ACC112 (cell line): ENCODE results near the gene CHMP4A.

Experiments
- H2AFZ ChIP-seq: fragments of 200-600 bp; sonication (generic); one replicate; pipeline ENCODE4 v1.6.0; 2017; ENCODE audit warnings: antibody characterized with exemption, low read length; ENCODE audit not compliant: unreplicated experiment
- H3K27ac ChIP-seq: fragments of 200-600 bp; sonication (generic); 2 replicates; pipeline ENCODE4 v1.5.1; 2014; ENCODE audit warnings: low read depth, mild to moderate bottlenecking, antibody characterized with exemption, low read length, moderate library complexity
- H3K27me3 ChIP-seq: fragments of 200-600 bp; sonication (generic); 2 replicates; pipeline ENCODE4 v1.6.1; 2014; ENCODE audit warnings: mild to moderate bottlenecking, antibody characterized with exemption, low read length, moderate library complexity, mixed read lengths; ENCODE audit not compliant: insufficient read depth
- H3K36me3 ChIP-seq: fragments of 200-600 bp; sonication (generic); 2 replicates; pipeline ENCODE4 v1.6.1; 2016; ENCODE audit warnings: mild to moderate bottlenecking, antibody characterized with exemption, low read length, moderate library complexity, mixed read lengths; ENCODE audit not compliant: insufficient read depth
- H3K4me1 ChIP-seq: fragments of 200-600 bp; sonication (generic); one replicate; pipeline ENCODE4 v1.6.1; 2016; ENCODE audit warnings: low read length, mixed read lengths; ENCODE audit not compliant: insufficient read depth, unreplicated experiment, control insufficient read depth
- H3K4me3 ChIP-seq: fragments of 200-600 bp; sonication (generic); 2 replicates; pipeline ENCODE4 v1.5.1; 2014; ENCODE audit warnings: mild to moderate bottlenecking, low read depth, low read length
- H3K79me2 ChIP-seq: fragments of 200-600 bp; sonication (generic); one replicate; pipeline ENCODE4 v1.6.0; 2016; ENCODE audit warnings: low read length; ENCODE audit not compliant: control insufficient read depth, unreplicated experiment, insufficient read depth

Gene CHMP4A

GRCh38 chr14:24212924-24213865 lies at the start of gene CHMP4A:
Gene CHMP4A, minus strand, starts transcription at chr14:24213488. Its CDS starts 49 bp downstream, at chr14:24213439.
- Histone ChIP-seq H3K4me1 (peaks cover 10% of the 10 kb centered on the region), H3K79me2 (peaks cover 10% of the 10 kb centered on the region), H3K4me3 (peak within 1 kb of the TSS; percentile 93), H3K36me3 (peaks cover 11% of the 10 kb centered on the region), H2AFZ (peak within 1 kb of the TSS; percentile 75), H3K27ac (peak within 1 kb of the TSS; percentile 96), H3K27me3 (no peaks in the 10 kb centered on the region)

GRCh38 chr14:24261969-24262327 lies 48.7 kb upstream of the CHMP4A start:
- H3K4me3 ChIP-seq = no peak overlapping the region
- H3K36me3 ChIP-seq = no peaks in the 10 kb centered on the region
- H3K4me1 ChIP-seq = peaks cover 8% of the 10 kb centered on the region
- no peak overlapping the region for H2AFZ ChIP-seq
- H3K27ac ChIP-seq = no peak overlapping the region
- no peaks in the 10 kb centered on the region for H3K27me3 ChIP-seq
- no peaks in the 10 kb centered on the region for H3K79me2 ChIP-seq

- Histone ChIP-seq H3K27me3 (no peaks in the 10 kb centered on the region), H3K27ac (no peak overlapping the region), H3K4me3 (no peak overlapping the region), H3K79me2 (no peaks in the 10 kb centered on the region), H2AFZ (no peak overlapping the region), H3K36me3 (no peaks in the 10 kb centered on the region), H3K4me1 (peaks cover 8% of the 10 kb centered on the region)
Measured at GRCh38 chr14:24261256-24261968, 48.1 kb upstream of the CHMP4A start.

- no peaks in the 10 kb centered on the region for H3K36me3 ChIP-seq
- peaks cover 8% of the 10 kb centered on the region for H3K4me1 ChIP-seq
- H3K79me2 ChIP-seq = no peaks in the 10 kb centered on the region
- H3K27me3 ChIP-seq = no peaks in the 10 kb centered on the region
- no peak overlapping the region for H3K4me3 ChIP-seq
- no peak overlapping the region for H2AFZ ChIP-seq
- no peak overlapping the region for H3K27ac ChIP-seq
Measured at GRCh38 chr14:24260780-24261157, 47.5 kb upstream of the CHMP4A start.

GRCh38 chr14:24260026-24260779 lies 46.9 kb upstream of the CHMP4A start:
- Histone ChIP-seq H3K36me3 (no peaks in the 10 kb centered on the region), H3K79me2 (no peaks in the 10 kb centered on the region), H3K4me3 (no peak overlapping the region), H2AFZ (no peak overlapping the region), H3K27me3 (no peaks in the 10 kb centered on the region), H3K27ac (no peak overlapping the region), H3K4me1 (peaks cover 8% of the 10 kb centered on the region)

GRCh38 chr14:24259282-24260025 lies 46.2 kb upstream of the CHMP4A start:
- Histone ChIP-seq H3K79me2 (no peaks in the 10 kb centered on the region), H3K4me1 (peaks cover 8% of the 10 kb centered on the region), H3K27ac (no peak overlapping the region), H3K36me3 (no peaks in the 10 kb centered on the region), H3K27me3 (no peaks in the 10 kb centered on the region), H3K4me3 (no peak overlapping the region), H2AFZ (no peak overlapping the region)

GRCh38 chr14:24258548-24259265 lies 45.4 kb upstream of the CHMP4A start:
- no peaks in the 10 kb centered on the region for H3K27me3 ChIP-seq
- no peak overlapping the region for H3K27ac ChIP-seq
- no peak overlapping the region for H2AFZ ChIP-seq
- peaks cover 8% of the 10 kb centered on the region for H3K4me1 ChIP-seq
- H3K36me3 ChIP-seq = no peaks in the 10 kb centered on the region
- no peaks in the 10 kb centered on the region for H3K79me2 ChIP-seq
- H3K4me3 ChIP-seq = no peak overlapping the region

GRCh38 chr14:24258119-24258518 lies 44.8 kb upstream of the CHMP4A start:
- Histone ChIP-seq H3K27me3 (no peaks in the 10 kb centered on the region), H2AFZ (no peak overlapping the region), H3K4me1 (peaks cover 8% of the 10 kb centered on the region), H3K4me3 (no peak overlapping the region), H3K36me3 (no peaks in the 10 kb centered on the region), H3K79me2 (no peaks in the 10 kb centered on the region), H3K27ac (no peak overlapping the region)

GRCh38 chr14:24256960-24257359 lies 43.7 kb upstream of the CHMP4A start:
- no peaks in the 10 kb centered on the region for H3K36me3 ChIP-seq
- peaks cover 13% of the 10 kb centered on the region for H3K4me1 ChIP-seq
- H3K27ac ChIP-seq = no peak overlapping the region
- no peaks in the 10 kb centered on the region for H3K27me3 ChIP-seq
- no peak overlapping the region for H3K4me3 ChIP-seq
- no peaks in the 10 kb centered on the region for H3K79me2 ChIP-seq
- no peak overlapping the region for H2AFZ ChIP-seq
